A549 (cell line): ENCODE measurements around the gene PRSS1. TPM values are rescaled to one million over a fixed set of nuclear protein-coding genes. Genes with fewer than 3 reads are reported as not detected.
"Not testable (repeated sequence)": the region's sequence is repeated elsewhere in the genome, so short reads cannot be mapped to it uniquely, and the experiment has no call there.

Experiments
- ATAC-seq, 2 experiments: fragments of 200-7000 bp in 1 of 2; fragments of >200 bp in 1 of 2; cut with Nextera tagmentation in 1 of 2; cut with Tn5 transposase in 1 of 2; 3 replicates each; pipeline versions ENCODE4 v1.8.0 to v1.9.1; 2018 to 2020; ENCODE audit warnings: mild to moderate bottlenecking in 1 of 2, moderate library complexity in 1 of 2
- CTCF ChIA-PET: fragments of 300-600 bp; sonication (Branson Sonifier 250); formaldehyde crosslinking; extraction: SDS; loops from one replicate; lab custom pipeline; 2021; ENCODE audit warnings: antibody characterized with exemption, inconsistent platforms; lab: Yijun Ruan, JAX
- POLR2A ChIA-PET: fragments of 350-600 bp; formaldehyde crosslinking; extraction: SDS; loops from one replicate; lab custom pipeline; 2021; ENCODE audit warnings: antibody characterized with exemption, inconsistent platforms; lab: Yijun Ruan, JAX
- DNase-seq, 2 experiments: peaks; one replicate each; pipeline versions ENCODE4 v3.0.0 to v3.0.0-alpha.2; 2011 to 2016; ENCODE audit warnings: low read depth in 1 of 2, low spot score in 1 of 2
- FAIRE-seq: peaks from 2 replicates; lab custom pipeline; 2011; peaks lifted over from hg19 to GRCh38; lab: Jason Lieb, UNC
- H3K27ac ChIP-seq, 2 experiments: fragments of >200 bp; sonication (Bioruptor Twin); formaldehyde crosslinking; 3 replicates each; pipeline ENCODE4 v1.5.1; 2016 to 2017
- H3K4me1 ChIP-seq: fragments of >200 bp; sonication (Bioruptor Twin); formaldehyde crosslinking; 3 replicates; pipeline ENCODE4 v1.6.1; 2016
- H3K4me2 ChIP-seq: fragments of >200 bp; sonication (Bioruptor Twin); formaldehyde crosslinking; 3 replicates; pipeline ENCODE4 v1.6.1; 2016
- H3K4me3 ChIP-seq: fragments of >200 bp; sonication (Bioruptor Twin); formaldehyde crosslinking; 3 replicates; pipeline ENCODE4 v1.5.1; 2016
- H3K9me3 ChIP-seq: fragments of >200 bp; sonication (Bioruptor Twin); formaldehyde crosslinking; 3 replicates; pipeline ENCODE4 v1.6.1; 2016
- BHLHE40 ChIP-seq: IDR thresholded peaks from 2 replicates; pipeline ENCODE4 v1.6.1; 2012; ENCODE audit warnings: low read depth, low read length, inconsistent platforms
- CBX2 ChIP-seq: fragments of 200-600 bp; sonication (generic); IDR thresholded peaks from 2 replicates; pipeline ENCODE4 v1.6.1; 2016; ENCODE audit warnings: low read depth, mild to moderate bottlenecking, borderline replicate concordance
- CHD2 ChIP-seq: fragments of 150-350 bp; IDR thresholded peaks from 2 replicates; pipeline ENCODE4 v1.6.1; 2014; ENCODE audit warnings: low read length; ENCODE audit not compliant: partially characterized antibody
- ELK1 ChIP-seq: fragments of 150-350 bp; IDR thresholded peaks from 2 replicates; pipeline ENCODE4 v1.6.1; 2014; ENCODE audit warnings: low read depth, mild to moderate bottlenecking, low read length
- FOSB ChIP-seq: fragments of 250-450 bp; sonication (Bioruptor Pico); IDR thresholded peaks from 2 replicates; pipeline ENCODE4 v1.5.0; 2020; ENCODE audit warnings: mild to moderate bottlenecking, moderate library complexity
- GATA3 ChIP-seq: IDR thresholded peaks from 2 replicates; pipeline ENCODE4 v1.6.1; 2012; ENCODE audit warnings: borderline replicate concordance
- HMGXB4 ChIP-seq: fragments of 250-450 bp; sonication (Bioruptor Pico); IDR thresholded peaks from 2 replicates; pipeline ENCODE4 v1.5.0; 2021; ENCODE audit warnings: mild to moderate bottlenecking, moderate library complexity, borderline replicate concordance
- KDM5A ChIP-seq: fragments of 200-600 bp; sonication (generic); IDR thresholded peaks from 2 replicates; pipeline ENCODE4 v1.6.1; 2016; ENCODE audit warnings: antibody characterized with exemption, mild to moderate bottlenecking
- MAZ ChIP-seq: fragments of 150-350 bp; IDR thresholded peaks from 2 replicates; pipeline ENCODE4 v1.6.1; 2014; ENCODE audit warnings: antibody characterized with exemption, low read depth, low read length, borderline replicate concordance
- MYC ChIP-seq: IDR thresholded peaks from 2 replicates; pipeline ENCODE4 v1.6.1; 2012; ENCODE audit warnings: mild to moderate bottlenecking, inconsistent platforms, low read length, improper control_type of control experiment, borderline replicate concordance
- NPAS2 ChIP-seq: fragments of 250-450 bp; sonication (Bioruptor Pico); IDR thresholded peaks from 2 replicates; pipeline ENCODE4 v1.8.0; 2022; ENCODE audit warnings: mild to moderate bottlenecking, moderate library complexity, borderline replicate concordance
- PBX3 ChIP-seq: IDR thresholded peaks from 2 replicates; pipeline ENCODE4 v1.6.1; 2012
- RAD21 ChIP-seq, 2 experiments: fragments of >200 bp in 1 of 2; sonication (Bioruptor Twin) in 1 of 2; formaldehyde crosslinking in 1 of 2; IDR thresholded peaks in 1 of 2; conservative IDR thresholded peaks in 1 of 2; 2 replicates in 1 of 2; 3 replicates in 1 of 2; pipeline ENCODE4 v1.6.1; 2012 to 2018; ENCODE audit warnings: inconsistent platforms in 1 of 2
- RCOR1 ChIP-seq: fragments of 150-350 bp; IDR thresholded peaks from 2 replicates; pipeline ENCODE4 v1.6.1; 2014; ENCODE audit warnings: antibody characterized with exemption, low read length, low read depth
- RNF2 ChIP-seq: fragments of 200-600 bp; sonication (generic); IDR thresholded peaks from 2 replicates; pipeline ENCODE4 v1.6.1; 2016; ENCODE audit warnings: low read depth, mild to moderate bottlenecking, antibody characterized with exemption, moderate library complexity, borderline replicate concordance
- SMC3 ChIP-seq: fragments of >200 bp; sonication (Bioruptor Twin); formaldehyde crosslinking; IDR thresholded peaks from 3 replicates; pipeline ENCODE4 v1.6.1; 2018; ENCODE audit warnings: inconsistent platforms
- SREBF2 ChIP-seq: fragments of 450-650 bp; IDR thresholded peaks from 2 replicates; pipeline ENCODE4 v1.6.1; 2014; ENCODE audit warnings: mild to moderate bottlenecking, moderate library complexity
- TFCP2L1 ChIP-seq: fragments of 250-450 bp; sonication (Bioruptor Pico); IDR thresholded peaks from 2 replicates; pipeline ENCODE4 v1.5.0; 2021; ENCODE audit warnings: mild to moderate bottlenecking
- TP53 ChIP-seq: fragments of 250-450 bp; sonication (Bioruptor Pico); IDR thresholded peaks from 2 replicates; pipeline ENCODE4 v1.5.0; 2021; ENCODE audit warnings: mild to moderate bottlenecking, moderate library complexity
- ZNF302 ChIP-seq: fragments of 250-450 bp; sonication (Bioruptor Pico); IDR thresholded peaks from 2 replicates; pipeline ENCODE4 v1.9.0; 2021; ENCODE audit warnings: inconsistent platforms, mild to moderate bottlenecking, moderate library complexity
- ZSCAN20 ChIP-seq: fragments of 250-450 bp; sonication (Bioruptor Pico); IDR thresholded peaks from 2 replicates; pipeline ENCODE4 v1.8.0; 2022; ENCODE audit warnings: mild to moderate bottlenecking, moderate library complexity
- WGBS: methylation state at CpG from one replicate; pipeline ENCODE4 v1.1.6; 2017; ENCODE audit errors: missing lambda C conversion rate; 5-methylcytosine and 5-hydroxymethylcytosine counted together
- polyA plus RNA-seq, 4 experiments: library from polyadenylated mRNA; depleted of rRNA in 3 of 4; stranded (reverse); fragments of >200 nt; fragmentation: RNase III in 1 of 4; extraction: RNeasy Plus Mini Kit Qiagen cat#74134 plus additional on column Dnase treatment in 1 of 4; gene quantifications; 2 replicates in 3 of 4; 3 replicates in 1 of 4; pipeline ENCODE4 v1.2.3, GENCODE V29; 2011 to 2017

The PRSS1 gene
- polyA plus RNA-seq, 2 of the 4 experiments (the other 2 are of a cell fraction), result not detected

GRCh38 chr7:142753366-142753765 lies 4.1 kb downstream of the PRSS1 start:
- no peak for TF ChIP-seq MAZ
- TF ChIP-seq GATA3, result no peak
- Histone ChIP-seq H3K4me3 (no peak overlapping the region), H3K4me2 (no peak overlapping the region), H3K27ac (no peak overlapping the region), H3K9me3 (no peaks in the 10 kb centered on the region), H3K4me1 (no peaks in the 10 kb centered on the region)
- ATAC-seq (no peak), FAIRE-seq (no peak), DNase-seq (no peak)
- WGBS, result 1% methylated on average over 7 of the region's 8 CpGs
- ChIA-PET POLR2A (no interaction called here), CTCF (interaction anchor here (0.6 to 0.9 kb wide), 2 partner anchors 30 to 283 kb away, joined by 3 to 4 read pairs; no protein-coding TSS in a partner anchor)

- 0% methylated on average over 5 of the region's 5 CpGs for WGBS
- POLR2A ChIA-PET, FAIRE-seq, DNase-seq, ATAC-seq, H3K4me3 ChIP-seq, H3K4me1 ChIP-seq, H3K9me3 ChIP-seq, H3K27ac ChIP-seq, H3K4me2 ChIP-seq: not testable (repeated sequence)
- CTCF ChIA-PET, result interaction anchor here (0.6 kb wide), 1 partner anchor 284 kb away, joined by 3 read pairs; no protein-coding TSS in a partner anchor
Measured at GRCh38 chr7:142753925-142754491, 4.7 kb downstream of the PRSS1 start.

GRCh38 chr7:142754681-142755575 lies 5.7 kb downstream of the PRSS1 start:
- H3K4me2 ChIP-seq, result no peak overlapping the region
- no peak for TF ChIP-seq SMC3
- no peak for TF ChIP-seq HMGXB4
- TF ChIP-seq KDM5A, result no peak
- TF ChIP-seq TP53 (CRISPR knock-in tag), result no peak
- TF ChIP-seq RAD21 (conservative IDR thresholded peaks at IDR 0.05 in 1 of 2, IDR thresholded peaks at IDR 0.05 in 1 of 2), result no peak
- no peak for TF ChIP-seq CBX2
- no peak for TF ChIP-seq FOSB
- TF ChIP-seq MYC, result no peak
- no peak for TF ChIP-seq ZSCAN20
- TF ChIP-seq CHD2, result no peak
- no peak for TF ChIP-seq TFCP2L1
- ATAC-seq (no peak), FAIRE-seq (no peak), DNase-seq (no peak)
- ChIA-PET CTCF (no interaction called here), POLR2A (no interaction called here)
- H3K4me1 ChIP-seq, result no peaks in the 10 kb centered on the region
- no peak overlapping the region for H3K27ac ChIP-seq
- H3K9me3 ChIP-seq, result no peaks in the 10 kb centered on the region
- no peak overlapping the region for H3K4me3 ChIP-seq
- 17% methylated on average over 10 of the region's 10 CpGs for WGBS

GRCh38 chr7:142758312-142758711 lies 9.0 kb downstream of the PRSS1 start:
- POLR2A ChIA-PET, H3K4me1 ChIP-seq, H3K4me3 ChIP-seq, H3K9me3 ChIP-seq, H3K4me2 ChIP-seq, ATAC-seq, FAIRE-seq, CTCF ChIA-PET, H3K27ac ChIP-seq, DNase-seq: not testable (repeated sequence)
- WGBS, result 0% methylated on average over 2 of the region's 3 CpGs

GRCh38 chr7:142759433-142759832 lies 10.2 kb downstream of the PRSS1 start:
- Histone ChIP-seq H3K4me2 (no peak overlapping the region), H3K4me3 (no peak overlapping the region), H3K27ac (no peak overlapping the region), H3K9me3 (no peaks in the 10 kb centered on the region), H3K4me1 (no peaks in the 10 kb centered on the region)
- DNase-seq (no peak), FAIRE-seq (no peak), ATAC-seq (no peak)
- WGBS, result 0% methylated on average over 1 of the region's 1 CpG
- CTCF ChIA-PET, result interaction anchor here (1.0 to 4.2 kb wide), 2 partner anchors 24 to 474 kb away, joined by 3 to 15 read pairs; no protein-coding TSS in a partner anchor
- POLR2A ChIA-PET, result no interaction called here
- TF ChIP-seq SMC3, result no peak
- TF ChIP-seq ZNF302 (CRISPR knock-in tag), result no peak
- no peak for TF ChIP-seq NPAS2 (CRISPR knock-in tag)
- TF ChIP-seq RCOR1, result no peak
- TF ChIP-seq PBX3, result no peak
- no peak for TF ChIP-seq BHLHE40
- no peak for TF ChIP-seq RNF2
- TF ChIP-seq ELK1, result no peak
- TF ChIP-seq FOSB, result no peak
- TF ChIP-seq SREBF2, result no peak
